CD1c-positive myeloid dendritic cell (primary cell): ENCODE results near the gene MYO5A.

Source experiments
- DNase-seq: peaks from one replicate; pipeline ENCODE4 v3.0.0-alpha.2; 2016; ENCODE audit errors: extremely low spot score

Gene MYO5A

DNA sequence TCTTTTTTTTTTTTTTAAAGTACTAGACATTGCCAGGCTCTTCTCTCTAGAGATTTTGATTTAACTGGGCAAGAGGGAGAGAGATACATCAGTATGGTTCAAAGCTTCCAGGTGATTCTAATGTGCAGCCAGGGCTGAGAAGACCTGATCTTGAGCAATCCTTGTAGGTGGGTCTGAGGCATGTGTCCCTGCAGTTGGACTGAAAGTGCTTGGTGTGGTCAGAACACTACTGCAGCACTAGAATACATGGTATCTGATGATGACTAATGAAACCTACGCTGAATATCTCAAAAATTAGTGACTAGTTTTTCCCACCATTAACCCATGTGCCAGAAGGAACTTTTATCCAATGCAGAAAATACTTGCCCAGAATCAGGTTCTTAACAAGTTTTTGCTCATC, 198.7 kb downstream of the MYO5A start:
- no peak for DNase-seq

DNA sequence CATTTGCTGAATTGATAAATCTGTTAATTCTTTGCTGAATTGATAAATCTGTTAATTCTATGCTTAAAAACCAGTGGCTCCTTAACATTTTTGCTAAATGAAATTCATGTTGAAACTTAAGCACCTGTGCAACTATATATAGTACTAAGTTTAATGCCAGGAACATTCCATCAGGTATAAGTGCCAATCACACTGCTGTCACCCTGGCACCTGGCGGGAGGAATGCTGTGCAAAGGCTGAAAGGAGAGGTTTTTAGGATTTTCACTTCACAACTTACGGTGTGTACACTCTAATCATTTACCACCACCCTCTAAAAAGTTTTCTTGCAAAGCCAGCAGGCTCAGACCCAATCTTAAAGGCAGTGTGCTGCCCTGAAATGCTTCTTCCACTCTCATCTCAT, 199.5 kb downstream of the MYO5A start:
- DNase-seq: no peak

DNA sequence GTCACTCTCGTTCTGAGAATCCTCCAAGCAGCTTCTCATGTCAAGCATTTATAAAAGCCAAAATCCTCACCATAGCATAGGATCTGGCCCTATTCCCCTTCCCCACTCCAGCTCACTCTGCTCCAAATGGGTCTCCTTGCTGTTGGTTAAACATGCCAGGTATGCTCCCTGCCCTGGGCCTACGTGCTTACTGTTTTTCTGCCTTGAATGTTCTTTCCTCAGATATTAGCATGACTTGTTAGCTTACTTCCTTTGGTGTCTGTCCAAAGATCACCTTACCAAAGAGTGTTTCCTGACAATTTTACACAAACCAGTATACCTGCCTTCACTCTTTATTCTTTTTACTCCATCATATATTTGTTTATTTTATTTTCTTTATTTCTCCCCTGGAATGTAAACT, 200.0 kb downstream of the MYO5A start:
- DNase-seq: no peak

DNA sequence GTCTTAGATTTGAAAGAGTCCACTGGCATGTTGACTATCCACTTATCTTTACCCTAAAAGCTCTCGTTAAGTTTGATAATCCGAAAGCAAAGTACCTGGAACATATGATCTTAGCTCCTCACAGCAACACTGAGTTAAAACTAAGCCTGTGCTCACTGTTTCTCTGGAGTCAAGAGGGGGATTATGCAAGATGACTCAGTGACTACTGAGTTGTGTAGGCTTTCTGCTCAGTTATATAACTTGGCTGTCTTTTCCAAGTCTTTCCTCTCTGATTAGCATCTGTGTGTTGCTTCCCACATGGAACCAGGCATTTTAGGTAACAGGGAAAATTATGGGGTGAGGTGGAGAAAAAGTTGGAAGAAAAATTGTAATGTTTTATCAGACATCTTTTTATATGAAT, 201.9 kb downstream of the MYO5A start:
- no peak for DNase-seq

DNA sequence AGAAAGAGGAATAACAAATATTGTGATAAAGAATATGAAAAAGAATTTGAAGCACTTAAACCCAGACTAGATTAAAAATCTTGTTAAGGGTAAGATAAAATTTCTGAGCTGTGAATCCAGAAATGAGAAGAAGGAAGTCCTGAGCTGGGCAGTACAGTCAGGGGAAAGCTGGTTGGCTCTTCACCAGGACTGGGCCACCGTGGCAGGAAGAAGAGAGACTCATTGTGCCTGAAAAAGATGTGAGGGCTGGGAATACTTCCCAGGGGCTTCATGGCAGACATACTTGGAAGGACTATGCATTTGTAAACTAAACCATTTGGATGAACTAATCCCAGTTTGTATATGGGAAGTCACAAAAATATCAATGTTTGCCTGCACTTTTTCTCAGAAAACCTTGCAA, 204.6 kb downstream of the MYO5A start:
- no peak for DNase-seq

DNA sequence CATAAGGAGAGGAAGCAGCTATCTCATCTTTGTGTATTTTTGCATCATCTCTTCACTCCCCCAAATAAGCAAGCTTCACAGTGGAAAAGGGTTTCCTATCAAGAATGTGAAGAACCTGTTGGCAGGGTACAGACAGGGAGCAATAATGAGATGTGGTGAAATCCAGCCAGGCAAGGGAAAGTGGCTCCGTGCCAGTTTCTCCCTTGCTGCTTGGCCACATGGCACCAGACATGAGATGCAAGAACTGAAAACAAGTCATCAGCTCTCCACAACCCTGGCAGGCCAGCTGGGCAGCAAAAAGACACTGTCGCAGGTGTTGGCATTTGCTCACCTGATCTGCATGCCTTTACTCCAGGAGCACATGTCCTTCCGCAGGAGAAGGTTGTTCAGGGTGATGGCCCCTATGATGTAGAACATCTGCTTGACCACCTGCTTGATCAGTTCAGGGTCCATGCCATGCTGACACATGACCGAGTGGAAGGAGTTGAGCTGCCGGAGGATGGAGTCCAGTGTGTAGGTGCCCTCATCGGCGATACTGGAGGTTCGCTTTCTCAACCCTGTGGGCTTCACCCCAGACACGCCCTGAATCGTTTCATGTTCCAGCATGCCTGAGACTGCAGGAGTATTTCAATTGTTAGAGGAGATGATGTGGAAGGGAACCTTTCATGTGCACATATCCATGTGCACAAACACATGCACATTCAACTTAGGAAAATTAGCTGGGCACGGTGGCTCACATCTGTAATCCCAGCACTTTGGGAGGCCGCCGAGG, 209.8 kb downstream of the MYO5A start:
- no peak for DNase-seq

DNA sequence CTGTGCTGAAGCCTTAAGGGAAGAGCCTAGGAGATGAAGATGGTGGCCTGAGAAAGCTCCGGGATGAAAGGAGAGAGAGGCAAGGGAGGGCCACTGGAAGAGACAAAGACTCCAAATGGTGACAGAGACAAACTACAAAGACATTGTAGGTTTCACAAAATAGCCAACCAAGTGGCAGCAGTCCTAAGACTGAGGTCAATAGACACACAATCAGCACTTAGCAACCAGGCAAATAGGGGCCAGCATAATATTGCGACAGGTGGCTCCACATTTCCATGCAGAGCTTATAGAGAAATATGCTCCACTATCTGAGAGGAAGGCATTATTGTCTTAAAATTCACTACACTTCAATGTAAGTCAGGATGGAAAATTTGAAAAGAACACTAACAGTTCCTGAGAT, 211.0 kb downstream of the MYO5A start:
- no peak for DNase-seq

DNA sequence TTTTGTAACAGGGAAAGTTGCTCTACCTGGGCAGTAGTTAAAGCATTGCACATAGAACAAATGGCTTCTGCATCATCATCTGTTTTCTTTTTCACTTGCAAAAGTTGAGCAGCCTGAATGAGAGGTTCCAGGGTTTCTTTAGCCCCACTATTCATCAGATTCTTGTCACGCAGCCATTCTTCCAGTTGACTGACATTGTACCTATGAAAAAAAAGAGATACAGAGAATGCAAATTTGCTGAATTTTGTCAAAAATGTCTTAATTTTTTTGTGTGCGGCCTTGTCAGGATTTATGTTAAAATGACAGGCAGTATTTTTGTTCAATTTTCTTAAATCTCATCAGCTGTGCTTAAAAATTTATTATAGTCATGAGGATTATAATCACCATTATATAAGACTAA, 211.7 kb downstream of the MYO5A start:
- no peak for DNase-seq

DNA sequence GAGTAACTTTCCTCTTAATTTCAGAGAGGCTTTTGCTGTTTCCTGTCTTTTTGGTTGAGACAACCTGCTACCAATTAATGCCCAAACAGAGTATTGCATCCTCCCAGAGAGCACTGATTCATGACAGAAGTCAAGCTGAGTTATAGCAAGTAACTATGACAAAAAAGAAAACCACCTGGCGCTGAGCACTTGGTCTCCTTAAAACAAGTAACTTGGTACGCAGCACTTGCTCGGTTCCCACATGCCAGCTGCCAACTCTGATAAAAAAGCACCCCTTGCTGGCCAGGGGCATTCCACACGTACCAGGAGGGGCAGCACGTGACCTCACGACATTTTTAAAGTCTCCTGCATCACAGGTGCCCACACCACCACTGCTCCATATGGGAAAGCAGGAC, 219.5 kb downstream of the MYO5A start:
- no peak for DNase-seq

DNA sequence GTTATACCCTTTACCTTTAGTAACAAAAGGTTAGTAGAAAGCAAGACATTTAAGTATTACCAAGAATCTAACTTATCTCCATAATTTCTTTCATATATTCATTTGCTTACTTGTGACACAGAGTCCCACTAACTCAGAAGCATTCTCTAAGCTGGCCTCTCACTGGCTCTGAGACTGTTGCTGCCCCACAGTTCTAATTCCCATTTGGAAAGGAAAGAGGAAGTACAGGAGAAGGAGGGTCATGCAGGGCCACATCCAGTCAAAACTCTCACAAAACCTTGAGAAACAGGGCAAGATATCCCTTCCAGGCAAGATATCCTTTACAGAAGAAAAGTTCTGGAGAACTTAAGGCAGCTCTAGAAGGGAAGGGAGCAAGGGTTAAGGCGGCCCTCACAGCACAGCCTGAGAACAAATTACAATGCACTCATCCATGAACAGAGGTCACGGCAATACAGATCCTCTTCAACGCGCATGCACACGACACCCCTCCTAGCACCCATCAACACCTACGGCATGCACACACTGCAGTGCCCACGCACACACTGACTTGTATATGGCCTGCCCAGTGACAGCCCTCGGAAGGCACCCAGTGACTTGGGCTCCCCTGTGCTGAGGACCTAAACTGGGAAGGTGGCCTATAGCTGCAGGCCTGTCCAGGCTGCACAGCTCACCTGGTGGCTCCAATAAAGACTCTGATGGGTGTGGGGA, 220.1 kb downstream of the MYO5A start:
- peak; percentile 26 for DNase-seq

DNA sequence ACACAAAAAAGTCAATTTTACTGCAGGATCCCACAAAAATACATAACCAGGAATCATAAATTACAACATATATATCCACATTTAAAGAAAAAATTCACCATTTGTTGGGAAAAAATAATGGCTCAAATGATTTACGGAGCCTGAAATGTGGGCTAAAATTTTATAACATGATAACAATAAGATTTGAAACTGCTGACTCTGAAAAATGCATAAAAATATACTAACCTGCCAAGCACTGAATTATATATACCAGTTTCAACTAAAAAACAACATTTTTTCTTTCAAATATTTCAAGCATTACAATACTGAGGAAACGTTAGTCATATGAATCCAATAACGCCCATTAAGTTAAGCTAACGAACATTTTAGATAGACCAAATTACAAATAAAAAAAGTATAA, 220.8 kb downstream of the MYO5A start:
- DNase-seq: no peak

DNA sequence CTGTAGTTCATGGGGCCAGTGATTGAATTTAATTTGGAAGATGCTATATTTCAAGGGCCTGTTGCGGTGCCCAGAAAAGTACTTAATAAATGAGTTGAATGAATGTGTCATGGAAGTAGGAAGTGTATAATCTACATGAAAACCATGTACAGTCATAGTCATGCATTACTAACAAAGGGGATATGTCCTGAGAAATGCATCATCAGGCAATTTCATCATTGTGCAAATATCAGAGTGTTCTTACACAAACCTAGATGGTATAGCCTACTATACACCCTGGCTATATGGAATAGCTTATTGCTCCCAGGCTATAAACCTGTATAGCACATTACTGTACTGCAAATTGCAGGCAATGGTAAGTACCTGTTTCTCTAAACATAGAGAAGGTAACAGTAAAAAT, 222.4 kb downstream of the MYO5A start:
- DNase-seq: peak; percentile 2

DNA sequence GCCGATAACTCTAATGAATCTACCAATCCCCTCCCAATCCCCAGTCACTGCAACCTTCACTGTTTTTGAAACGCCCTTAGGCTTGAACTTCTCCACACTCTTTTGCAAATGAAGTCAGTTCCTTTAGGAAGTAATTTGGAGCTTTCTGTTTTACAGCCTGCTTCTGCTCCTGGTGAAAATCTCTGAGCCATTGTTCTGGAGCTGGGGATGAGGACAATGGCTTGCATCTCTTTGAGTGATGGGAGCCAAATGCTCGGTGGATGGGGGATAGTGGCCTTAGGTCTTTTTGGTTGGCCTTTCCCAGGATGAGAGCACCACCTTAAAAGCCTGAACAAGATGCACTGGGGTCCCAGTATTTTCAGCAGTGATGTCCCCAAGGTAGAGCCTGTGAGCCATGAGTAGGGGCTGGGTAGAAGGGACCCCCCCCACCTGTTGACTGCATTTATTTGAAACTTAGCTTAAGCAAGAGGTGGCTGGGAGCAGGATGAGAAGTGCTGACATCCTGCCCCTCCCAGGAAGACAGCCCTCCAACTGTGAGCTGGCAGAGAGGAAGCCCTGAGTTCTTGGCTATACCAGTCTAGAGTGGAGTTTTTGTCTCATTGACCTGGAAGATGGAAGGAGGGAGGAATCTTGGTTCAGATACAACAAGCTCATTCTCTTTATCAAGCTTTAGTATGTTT, 225.4 kb downstream of the MYO5A start:
- no peak for DNase-seq

DNA sequence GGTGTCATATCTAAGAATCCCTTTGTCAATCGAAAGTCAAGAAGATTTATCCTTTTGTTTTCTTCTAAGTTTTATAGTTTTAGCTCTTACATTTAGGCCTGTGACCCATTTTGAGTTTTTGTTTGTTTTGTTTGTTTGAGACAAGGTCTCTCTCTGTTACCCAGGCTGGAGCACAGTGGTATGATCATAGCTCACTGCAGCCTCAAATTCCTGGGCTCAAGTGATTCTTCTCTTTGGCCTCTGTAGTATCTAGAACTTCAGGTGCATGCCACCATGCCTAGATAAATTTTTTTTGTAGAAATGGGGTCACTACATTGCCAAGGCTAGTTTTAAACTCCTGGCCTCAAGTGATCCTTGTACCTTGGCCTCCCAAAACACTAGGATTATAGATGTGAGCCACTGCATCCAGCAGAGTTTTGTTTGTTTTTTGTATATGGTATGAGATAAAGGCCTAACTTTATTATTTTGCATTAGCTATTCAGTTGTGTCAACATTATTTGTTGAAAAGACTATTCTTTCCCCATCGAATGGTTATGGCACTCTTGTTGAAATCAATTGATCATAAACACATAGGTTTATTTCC, 227.3 kb downstream of the MYO5A start:
- no peak for DNase-seq

DNA sequence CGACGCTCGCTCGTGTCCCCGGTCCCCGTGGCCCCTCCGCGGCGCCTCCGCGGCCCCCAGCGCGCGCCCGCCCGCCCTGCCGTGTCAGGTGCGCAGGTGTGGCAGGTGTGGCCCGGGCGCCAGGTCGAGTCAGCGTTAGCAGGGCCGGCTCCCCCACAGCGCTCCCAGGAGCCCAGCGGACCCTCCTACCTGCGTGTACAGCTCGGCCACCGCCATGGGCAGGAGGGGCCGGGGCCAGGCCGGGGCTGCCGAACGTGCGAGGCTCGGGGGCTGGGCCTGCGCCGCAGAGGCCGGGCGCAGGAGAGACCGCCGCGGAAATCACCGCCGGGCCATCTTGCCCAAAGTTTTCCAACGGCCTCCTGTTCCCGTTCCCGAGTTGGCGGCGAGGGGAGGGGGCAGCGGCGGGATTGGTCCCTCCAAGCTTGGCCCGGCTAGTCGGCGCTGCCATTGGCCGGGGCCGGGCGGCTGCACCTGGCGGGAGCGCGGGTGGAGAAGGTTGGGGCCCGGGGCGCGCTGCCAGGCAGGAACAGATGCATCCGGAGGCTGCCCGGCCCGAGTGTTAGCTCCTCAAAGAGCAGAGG, 233.2 kb downstream of the MYO5A start, which contains the start of gene MYO5C:
Gene MYO5C, minus strand, starts transcription at position 384 of the 581 bp plus-strand sequence. Its CDS starts 168 bp downstream, at position 216.
- DNase-seq: peak; percentile 12

DNA sequence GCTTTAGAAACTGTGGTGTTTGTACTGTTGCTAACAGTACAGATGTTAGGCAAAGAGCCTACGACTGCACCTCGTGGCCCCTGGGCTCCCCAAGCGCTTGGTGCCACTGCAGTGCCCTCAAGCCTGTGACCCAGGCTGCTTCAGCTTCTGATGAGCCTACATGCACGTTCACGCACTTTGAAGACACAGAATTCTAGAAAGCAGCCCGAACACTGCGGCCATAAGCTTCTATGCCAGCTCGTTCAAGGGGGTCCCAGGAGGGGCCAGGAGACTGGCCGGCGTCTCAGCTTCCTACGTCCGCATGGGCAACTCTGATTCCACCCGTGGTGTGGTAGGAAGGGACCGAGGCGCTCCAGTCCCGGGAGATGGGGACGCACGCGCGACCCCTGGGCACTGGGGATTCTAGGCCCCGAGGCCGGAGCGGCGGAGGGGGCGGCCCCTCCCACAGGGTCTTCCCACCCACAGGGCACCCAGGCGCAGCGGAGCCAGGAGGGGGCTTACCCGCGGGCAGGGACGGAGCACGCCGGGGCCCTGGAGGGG, 233.7 kb downstream of the MYO5A start:
- no peak for DNase-seq

DNA sequence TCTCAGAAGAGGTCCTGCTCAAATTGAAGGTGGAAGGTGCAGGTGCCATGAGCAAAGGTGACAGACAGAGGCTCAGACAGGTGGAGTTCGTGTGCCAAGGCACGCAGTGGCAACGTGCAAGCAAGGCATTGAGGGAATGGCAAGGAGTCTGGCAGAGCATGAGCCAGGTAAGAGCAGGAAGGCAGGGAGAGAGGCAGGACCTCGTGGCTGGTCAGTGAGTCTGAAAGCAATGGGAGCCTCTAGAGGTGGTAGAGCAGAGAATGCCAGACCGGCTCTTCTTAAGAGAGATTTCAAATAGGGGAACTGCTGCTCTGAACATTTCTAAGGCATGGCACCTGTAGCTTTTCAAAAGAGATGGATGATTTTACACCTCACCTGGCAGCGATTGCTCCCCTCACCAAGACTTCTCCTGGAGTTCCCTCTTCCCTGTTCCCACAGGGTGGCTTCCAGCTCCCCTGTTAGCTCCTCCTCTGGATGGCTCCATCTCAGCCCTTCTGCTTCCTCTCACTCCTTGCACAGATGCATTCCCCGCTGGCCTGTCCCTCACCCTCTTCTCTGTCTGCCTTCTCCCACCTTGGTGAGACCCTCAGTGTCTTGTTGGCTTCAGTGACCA, 235.8 kb downstream of the MYO5A start:
- no peak for DNase-seq

DNA sequence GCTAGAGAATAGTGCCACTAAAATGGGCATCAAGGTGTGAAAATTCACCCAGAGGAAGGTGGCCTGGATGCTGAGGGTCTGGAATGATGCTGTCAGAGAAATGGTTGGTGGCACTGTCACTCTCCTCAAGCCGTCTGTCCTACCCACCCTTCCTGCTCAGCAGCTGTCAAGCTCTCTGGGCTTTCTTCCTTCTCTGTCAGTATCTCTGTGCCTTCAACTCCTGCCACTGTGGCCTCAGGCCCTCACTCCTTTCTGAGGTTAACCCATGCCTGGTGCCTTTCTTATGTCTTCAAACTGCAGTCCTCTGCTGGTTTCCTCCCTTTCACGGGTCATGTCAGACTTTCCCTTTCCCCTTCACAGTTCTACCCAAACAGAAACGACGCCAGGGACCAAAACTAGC, 237.5 kb downstream of the MYO5A start:
- DNase-seq: no peak

DNA sequence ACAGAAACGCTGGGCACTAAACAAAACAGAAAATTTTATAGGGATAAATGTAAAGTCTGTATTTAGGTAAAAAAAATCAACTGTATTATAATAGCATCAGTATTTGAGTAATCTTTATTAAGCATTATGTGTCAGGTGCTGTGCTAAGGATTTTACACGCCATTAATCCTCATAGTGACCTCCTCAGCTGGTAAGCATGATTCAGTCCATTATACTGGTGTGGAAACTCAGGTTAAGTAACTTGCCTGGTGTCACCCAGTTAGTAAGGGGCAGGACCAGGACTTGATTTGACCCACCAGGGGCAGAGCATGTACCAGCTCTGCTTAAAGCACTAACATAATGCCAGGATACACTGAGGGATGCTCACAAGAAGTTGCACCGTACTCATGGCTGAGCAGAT, 237.9 kb downstream of the MYO5A start:
- no peak for DNase-seq

DNA sequence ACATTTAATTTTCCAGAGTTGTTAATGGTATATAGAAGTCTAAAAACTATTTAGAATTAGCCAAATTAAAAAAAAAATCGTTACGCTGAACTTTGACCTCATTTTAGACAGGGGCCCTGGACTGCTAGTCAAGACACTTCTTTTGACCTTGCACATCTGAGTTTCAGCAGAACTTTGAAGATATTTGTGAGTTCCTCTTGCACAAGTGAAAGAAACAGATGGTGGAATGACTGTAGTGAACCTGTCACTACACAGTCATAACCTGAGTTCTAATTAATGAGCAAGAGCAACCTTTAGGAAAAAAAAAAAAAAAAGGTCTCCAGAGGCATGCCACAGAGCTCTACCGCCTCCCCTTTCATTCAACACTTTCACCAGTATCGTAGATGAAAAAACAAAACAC, 238.4 kb downstream of the MYO5A start:
- DNase-seq: no peak

DNA sequence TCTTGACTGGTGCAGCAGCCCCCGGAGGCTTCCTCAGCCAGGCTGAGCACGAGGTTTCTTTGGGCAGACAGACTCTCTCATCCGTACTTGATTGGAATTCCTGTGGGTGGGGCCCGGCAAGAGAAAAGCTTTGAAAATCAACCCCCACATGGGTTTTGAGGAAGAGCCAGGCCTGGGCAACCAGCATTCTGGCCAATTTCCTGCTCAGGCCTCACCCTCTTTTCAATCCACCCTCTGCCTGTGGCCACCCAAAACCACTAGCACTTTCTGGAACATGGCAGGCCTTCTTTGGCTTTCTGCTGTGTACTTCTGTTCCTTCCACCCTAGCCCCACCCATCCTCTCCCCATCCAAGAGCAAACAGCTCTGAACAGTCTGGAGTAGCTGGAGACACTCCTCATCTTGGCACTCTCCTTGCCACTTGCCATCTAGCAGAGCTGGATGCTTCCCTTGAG, 239.0 kb downstream of the MYO5A start:
- DNase-seq: no peak
